ENCODE results near the gene HS3ST6.
"Not testable (repeated sequence)": the region's sequence is repeated elsewhere in the genome, so short reads cannot be mapped to it uniquely, and the experiment has no call there.

Gene HS3ST6

GRCh38 chr16:1899641-1900451 is 18.4 kb downstream of the HS3ST6 start:
- ATAC-seq (replicated peaks), result no peak
- no peaks in the 10 kb centered on the region for H3K36me3 Mint-ChIP-seq
- no peak overlapping the region for H3K27ac Mint-ChIP-seq

GRCh38 chr16:1897692-1898091 is 20.5 kb downstream of the HS3ST6 start:
- H3K27me3 Mint-ChIP-seq, result peaks cover 13 to 30% of the 10 kb centered on the region in 2 donors
- H3K36me3 Mint-ChIP-seq; H3K27ac Mint-ChIP-seq; H3K9me3 Mint-ChIP-seq; ATAC-seq (replicated peaks); H3K4me1 Mint-ChIP-seq; H3K4me3 Mint-ChIP-seq; DNase-seq: not testable (repeated sequence)

More at GRCh38 chr16:1899641-1900451, 18.4 kb downstream of the HS3ST6 start:
- Mint-ChIP-seq H3K9me3 (no peaks in the 10 kb centered on the region), H3K4me3 (no peak overlapping the region), H3K27me3 (peaks cover 8 to 36% of the 10 kb centered on the region in 2 donors), H3K4me1 (peaks cover 0 to 2% of the 10 kb centered on the region in 2 donors)
- no peak for DNase-seq

- DNase-seq, result no peak
- H3K27me3 Mint-ChIP-seq, result peaks cover 19 to 34% of the 10 kb centered on the region in 2 donors
- H3K9me3 Mint-ChIP-seq, result no peaks in the 10 kb centered on the region
- H3K36me3 Mint-ChIP-seq, result no peaks in the 10 kb centered on the region
- H3K27ac Mint-ChIP-seq, result no peak overlapping the region
- H3K4me3 Mint-ChIP-seq, result no peak overlapping the region
- H3K4me1 Mint-ChIP-seq, result no peaks in the 10 kb centered on the region
- ATAC-seq (replicated peaks), result no peak
These were observed 22.1 kb downstream of the HS3ST6 start for GRCh38 chr16:1895949-1896675.

- H3K36me3 Mint-ChIP-seq, result no peaks in the 10 kb centered on the region
- no peak for DNase-seq
- no peak overlapping the region for H3K4me3 Mint-ChIP-seq
- H3K27me3 Mint-ChIP-seq, result peaks cover 27 to 42% of the 10 kb centered on the region in 2 donors
- no peaks in the 10 kb centered on the region for H3K9me3 Mint-ChIP-seq
- ATAC-seq (replicated peaks), result no peak
- no peak overlapping the region for H3K27ac Mint-ChIP-seq
- H3K4me1 Mint-ChIP-seq, result no peaks in the 10 kb centered on the region
These were observed 23.1 kb downstream of the HS3ST6 start for GRCh38 chr16:1895068-1895467.

- DNase-seq, result no peak
- Mint-ChIP-seq H3K27ac (no peak overlapping the region), H3K9me3 (no peaks in the 10 kb centered on the region), H3K4me1 (no peaks in the 10 kb centered on the region), H3K4me3 (no peak overlapping the region), H3K27me3 (peaks cover 33 to 37% of the 10 kb centered on the region in 2 donors), H3K36me3 (no peaks in the 10 kb centered on the region)
- ATAC-seq (replicated peaks), result no peak
These were observed 27.5 kb downstream of the HS3ST6 start for GRCh38 chr16:1890708-1891050.

- peaks cover 34 to 39% of the 10 kb centered on the region in 2 donors for H3K27me3 Mint-ChIP-seq
These were observed 28.0 kb downstream of the HS3ST6 start for GRCh38 chr16:1890024-1890707.

GRCh38 chr16:1887711-1888354 is 30.4 kb downstream of the HS3ST6 start:
- Mint-ChIP-seq H3K27ac (no peak overlapping the region), H3K4me3 (no peak overlapping the region), H3K27me3 (peaks cover 37 to 38% of the 10 kb centered on the region in 2 donors), H3K9me3 (no peaks in the 10 kb centered on the region), H3K36me3 (no peaks in the 10 kb centered on the region), H3K4me1 (no peaks in the 10 kb centered on the region)
- no peak for ATAC-seq (replicated peaks)
- no peak for DNase-seq

More at GRCh38 chr16:1890024-1890707, 28.0 kb downstream of the HS3ST6 start:
- ATAC-seq (replicated peaks), result no peak
- H3K36me3 Mint-ChIP-seq, result no peaks in the 10 kb centered on the region
- H3K4me3 Mint-ChIP-seq, result no peak overlapping the region
- H3K27ac Mint-ChIP-seq, result no peak overlapping the region
- no peak for DNase-seq
- no peaks in the 10 kb centered on the region for H3K4me1 Mint-ChIP-seq
- H3K9me3 Mint-ChIP-seq, result no peaks in the 10 kb centered on the region

- Mint-ChIP-seq H3K27ac (no peak overlapping the region), H3K4me3 (no peak overlapping the region), H3K9me3 (no peaks in the 10 kb centered on the region)
These were observed 33.3 kb downstream of the HS3ST6 start for GRCh38 chr16:1884889-1885288.

GRCh38 chr16:1884155-1884760 is 34.0 kb downstream of the HS3ST6 start:
- peaks cover 18 to 25% of the 10 kb centered on the region in 2 donors for H3K27me3 Mint-ChIP-seq
- H3K27ac Mint-ChIP-seq, result no peak overlapping the region
- no peak overlapping the region for H3K4me3 Mint-ChIP-seq
- DNase-seq (no peak), ATAC-seq (replicated peaks) (no peak)
- H3K36me3 Mint-ChIP-seq, result no peaks in the 10 kb centered on the region
- H3K9me3 Mint-ChIP-seq, result no peaks in the 10 kb centered on the region
- H3K4me1 Mint-ChIP-seq, result no peaks in the 10 kb centered on the region

More at GRCh38 chr16:1884889-1885288, 33.3 kb downstream of the HS3ST6 start:
- DNase-seq, result no peak
- ATAC-seq (replicated peaks), result no peak
- no peaks in the 10 kb centered on the region for H3K36me3 Mint-ChIP-seq
- peaks cover 19 to 25% of the 10 kb centered on the region in 2 donors for H3K27me3 Mint-ChIP-seq
- no peaks in the 10 kb centered on the region for H3K4me1 Mint-ChIP-seq

GRCh38 chr16:1881172-1881571 is 37.0 kb downstream of the HS3ST6 start:
- H3K36me3 Mint-ChIP-seq; H3K4me3 Mint-ChIP-seq; H3K9me3 Mint-ChIP-seq; DNase-seq; H3K4me1 Mint-ChIP-seq; H3K27ac Mint-ChIP-seq; ATAC-seq (replicated peaks): not testable (repeated sequence)
- peaks cover 28 to 30% of the 10 kb centered on the region in 2 donors for H3K27me3 Mint-ChIP-seq

GRCh38 chr16:1879477-1879876 is 38.7 kb downstream of the HS3ST6 start:
- Mint-ChIP-seq H3K36me3 (no peaks in the 10 kb centered on the region), H3K27ac (no peak overlapping the region), H3K4me1 (no peaks in the 10 kb centered on the region), H3K9me3 (no peaks in the 10 kb centered on the region), H3K27me3 (peaks cover 27 to 30% of the 10 kb centered on the region in 2 donors), H3K4me3 (no peak overlapping the region)
- no peak for ATAC-seq (replicated peaks)
- DNase-seq, result no peak

GRCh38 chr16:1878256-1878655 is 40.0 kb downstream of the HS3ST6 start:
- Mint-ChIP-seq H3K4me1 (no peaks in the 10 kb centered on the region), H3K36me3 (no peaks in the 10 kb centered on the region), H3K27me3 (peaks cover 26 to 27% of the 10 kb centered on the region in 2 donors), H3K9me3 (no peaks in the 10 kb centered on the region), H3K4me3 (no peak overlapping the region), H3K27ac (no peak overlapping the region)
- ATAC-seq (replicated peaks) (no peak), DNase-seq (no peak)

GRCh38 chr16:1877804-1878203 is 40.4 kb downstream of the HS3ST6 start:
- Mint-ChIP-seq H3K4me1 (no peaks in the 10 kb centered on the region), H3K27ac (no peak overlapping the region), H3K36me3 (no peaks in the 10 kb centered on the region), H3K9me3 (no peaks in the 10 kb centered on the region), H3K27me3 (peaks cover 26 to 27% of the 10 kb centered on the region in 2 donors), H3K4me3 (no peak overlapping the region)
- ATAC-seq (replicated peaks) (no peak), DNase-seq (no peak)

- Mint-ChIP-seq H3K9me3 (peaks cover 0 to 2% of the 10 kb centered on the region in 2 donors), H3K4me3 (no peak overlapping the region), H3K36me3 (peaks cover 3 to 4% of the 10 kb centered on the region in 2 donors), H3K27me3 (peaks cover 32 to 33% of the 10 kb centered on the region in 2 donors), H3K4me1 (peaks cover 0 to 7% of the 10 kb centered on the region in 2 donors), H3K27ac (no peak overlapping the region)
- DNase-seq, result no peak
- ATAC-seq (replicated peaks), result no peak
These were observed 41.1 kb downstream of the HS3ST6 start for GRCh38 chr16:1877089-1877488.
